OCI-LY3 (cell line): ENCODE results near the gene MYOCOS.

Experiments
- EZH2phosphoT487 ChIP-seq: fragments of 200-600 bp; shearing (Covaris generic); IDR thresholded peaks from 2 replicates; pipeline ENCODE4 v1.6.1; 2018; ENCODE audit warnings: antibody characterized with exemption, mixed run types, low read depth
- TF ChIP-seq, protein P1 (sequence below): fragments of 200-600, 300-600 bp; sonication (generic); IDR thresholded peaks from 2 replicates; pipeline ENCODE4 v1.5.1; 2014; ENCODE audit warnings: antibody characterized with exemption, low read length, low read depth

DNA sequence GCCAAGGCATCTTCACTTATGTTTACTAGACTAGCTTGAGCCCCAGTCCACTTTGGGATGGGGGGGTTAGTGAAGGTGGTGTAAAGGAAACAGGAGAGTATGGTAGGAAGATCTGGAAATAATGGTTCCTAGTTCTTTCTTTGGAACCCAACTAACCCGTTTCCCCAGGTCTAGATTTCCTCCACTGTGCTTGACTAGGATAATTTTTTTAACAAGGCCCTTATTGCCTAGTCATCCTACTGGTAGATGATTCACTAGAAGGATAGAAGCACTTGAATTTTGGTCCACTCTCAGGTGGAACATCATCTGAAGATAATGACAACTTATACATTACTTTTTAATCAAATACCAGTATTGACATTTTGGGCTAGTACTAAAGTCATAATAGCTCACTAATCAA lies 45.9 kb upstream of the MYOCOS start:
- TF ChIP-seq, protein P1, sequence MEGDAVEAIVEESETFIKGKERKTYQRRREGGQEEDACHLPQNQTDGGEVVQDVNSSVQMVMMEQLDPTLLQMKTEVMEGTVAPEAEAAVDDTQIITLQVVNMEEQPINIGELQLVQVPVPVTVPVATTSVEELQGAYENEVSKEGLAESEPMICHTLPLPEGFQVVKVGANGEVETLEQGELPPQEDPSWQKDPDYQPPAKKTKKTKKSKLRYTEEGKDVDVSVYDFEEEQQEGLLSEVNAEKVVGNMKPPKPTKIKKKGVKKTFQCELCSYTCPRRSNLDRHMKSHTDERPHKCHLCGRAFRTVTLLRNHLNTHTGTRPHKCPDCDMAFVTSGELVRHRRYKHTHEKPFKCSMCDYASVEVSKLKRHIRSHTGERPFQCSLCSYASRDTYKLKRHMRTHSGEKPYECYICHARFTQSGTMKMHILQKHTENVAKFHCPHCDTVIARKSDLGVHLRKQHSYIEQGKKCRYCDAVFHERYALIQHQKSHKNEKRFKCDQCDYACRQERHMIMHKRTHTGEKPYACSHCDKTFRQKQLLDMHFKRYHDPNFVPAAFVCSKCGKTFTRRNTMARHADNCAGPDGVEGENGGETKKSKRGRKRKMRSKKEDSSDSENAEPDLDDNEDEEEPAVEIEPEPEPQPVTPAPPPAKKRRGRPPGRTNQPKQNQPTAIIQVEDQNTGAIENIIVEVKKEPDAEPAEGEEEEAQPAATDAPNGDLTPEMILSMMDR, result no peak
- no peak for TF ChIP-seq EZH2phosphoT487
